ENCODE data around the gene GPC5.
"Not testable (repeated sequence)": the region's sequence is repeated elsewhere in the genome, so short reads cannot be mapped to it uniquely, and the experiment has no call there.

The GPC5 gene

GRCh38 chr13:92280986-92281385 lies 882.6 kb downstream of the GPC5 start:
- not testable (repeated sequence) for H3K27me3 ChIP-seq (ENCODE audit: insufficient read depth, low read length); H3K9ac ChIP-seq (ENCODE audit: low read depth, low read length); H3K36me3 ChIP-seq (ENCODE audit: insufficient read depth, low read length); H3K27ac ChIP-seq (ENCODE audit: low read depth, low read length); H3K4me1 ChIP-seq (ENCODE audit: insufficient read depth, low read length); H3K9me3 ChIP-seq (ENCODE audit: insufficient read depth, low read depth, low read length); H3K4me3 ChIP-seq (ENCODE audit: low read length)
- WGBS, result 88% methylated on average over 8 of the region's 8 CpGs

DNA sequence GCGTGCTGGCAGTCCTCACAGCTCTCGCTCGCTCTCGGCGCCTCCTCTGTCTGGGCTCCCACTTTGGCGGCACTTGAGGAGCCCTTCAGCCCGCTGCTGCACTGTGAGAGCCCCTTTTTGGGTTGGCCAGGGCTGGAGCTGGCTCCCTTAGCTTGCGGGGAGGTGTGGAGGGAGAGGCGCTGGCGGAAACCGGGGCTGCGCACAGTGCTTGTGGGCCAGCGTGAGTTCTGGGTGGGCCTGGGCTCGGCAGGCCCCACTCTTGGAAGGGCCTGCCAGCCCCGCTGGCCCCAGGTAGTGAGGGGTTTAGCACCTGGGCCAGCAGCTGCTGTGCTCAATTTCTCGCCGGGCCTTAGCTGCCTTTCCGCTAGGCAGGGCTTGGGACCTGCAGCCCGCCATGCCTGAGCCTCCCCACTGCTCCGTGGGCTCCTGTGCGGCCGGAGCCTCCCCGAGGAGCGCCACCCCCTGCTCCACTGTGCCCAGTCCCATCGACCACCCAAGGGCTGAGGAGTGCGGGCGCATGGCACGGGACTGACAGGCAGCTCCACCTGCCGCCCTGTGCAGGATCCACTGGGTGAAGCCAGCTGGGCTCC lies 892.4 kb downstream of the GPC5 start:
- H3K4me3 ChIP-seq (ENCODE audit: low read length); H3K27me3 ChIP-seq (ENCODE audit: insufficient read depth, low read length); H3K36me3 ChIP-seq (ENCODE audit: insufficient read depth, low read length); H3K9me3 ChIP-seq (ENCODE audit: insufficient read depth, low read depth, low read length); H3K27ac ChIP-seq (ENCODE audit: low read depth, low read length); H3K4me1 ChIP-seq (ENCODE audit: insufficient read depth, low read length); H3K9ac ChIP-seq (ENCODE audit: low read depth, low read length): not testable (repeated sequence)
- WGBS, result 97% methylated on average over 29 of the region's 29 CpGs

DNA sequence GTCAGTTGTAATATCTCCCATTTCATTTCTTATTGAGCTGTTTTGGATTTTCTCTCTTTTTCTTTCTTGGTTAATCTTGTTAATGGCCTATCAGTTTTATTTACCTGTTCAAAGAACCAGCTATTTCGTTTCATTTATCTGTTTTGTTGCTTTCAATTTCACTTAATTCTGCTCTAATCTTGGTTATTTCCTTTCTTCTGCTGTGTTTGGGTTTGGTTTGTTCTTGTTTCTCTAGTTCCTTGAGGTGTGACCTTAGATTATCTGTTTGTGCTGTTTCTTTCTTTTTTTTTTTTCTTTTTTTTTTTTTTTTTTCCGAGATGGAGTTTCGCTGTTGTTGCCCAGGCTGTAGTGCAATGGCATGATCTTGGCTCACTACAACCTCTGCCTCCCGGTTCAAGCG lies 896.1 kb downstream of the GPC5 start:
- H3K4me3 ChIP-seq (ENCODE audit: low read length); H3K36me3 ChIP-seq (ENCODE audit: insufficient read depth, low read length); H3K9ac ChIP-seq (ENCODE audit: low read depth, low read length); H3K9me3 ChIP-seq (ENCODE audit: insufficient read depth, low read depth, low read length); H3K27me3 ChIP-seq (ENCODE audit: insufficient read depth, low read length); H3K4me1 ChIP-seq (ENCODE audit: insufficient read depth, low read length); H3K27ac ChIP-seq (ENCODE audit: low read depth, low read length): not testable (repeated sequence)
- 98% methylated on average over 5 of the region's 5 CpGs for WGBS

DNA sequence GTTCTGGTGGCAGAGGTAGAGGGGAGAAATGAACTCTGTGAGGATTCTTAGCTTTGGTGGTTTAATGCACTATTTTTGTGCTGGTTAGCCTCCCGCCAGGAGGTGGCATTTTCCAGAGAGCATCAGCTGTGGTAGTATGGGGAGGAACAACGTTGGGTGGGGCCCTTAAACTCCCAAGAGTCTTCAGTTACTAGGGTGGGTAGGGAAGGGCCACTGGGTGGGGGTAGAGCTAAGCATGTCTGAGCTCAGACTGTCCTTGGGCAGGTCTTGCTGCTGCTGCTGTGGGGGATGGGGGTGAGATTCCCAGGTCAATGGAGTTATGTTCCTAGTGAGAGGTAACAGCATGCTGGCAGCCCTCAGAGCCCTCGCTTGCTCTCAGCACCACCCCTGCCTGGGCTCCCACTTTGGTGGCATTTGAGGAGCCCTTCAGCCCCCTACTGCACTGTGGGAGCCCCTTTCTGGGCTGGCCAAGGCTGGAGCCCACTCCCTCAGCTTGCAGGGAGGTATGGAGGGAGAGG lies 897.8 kb downstream of the GPC5 start:
- H3K27me3 ChIP-seq (ENCODE audit: insufficient read depth, low read length); H3K9ac ChIP-seq (ENCODE audit: low read depth, low read length); H3K9me3 ChIP-seq (ENCODE audit: insufficient read depth, low read depth, low read length); H3K27ac ChIP-seq (ENCODE audit: low read depth, low read length); H3K36me3 ChIP-seq (ENCODE audit: insufficient read depth, low read length); H3K4me3 ChIP-seq (ENCODE audit: low read length); H3K4me1 ChIP-seq (ENCODE audit: insufficient read depth, low read length): not testable (repeated sequence)
- 88% methylated on average over 3 of the region's 3 CpGs for WGBS

GRCh38 chr13:92297971-92298942 lies 899.8 kb downstream of the GPC5 start:
- Histone ChIP-seq H3K9ac (ENCODE audit: low read depth, low read length) (no peak overlapping the region), H3K4me1 (ENCODE audit: insufficient read depth, low read length) (0 out of 2 replicates have a peak, but pooled peaks cover 7% of the 10 kb centered on the region), H3K27me3 (ENCODE audit: insufficient read depth, low read length) (no peaks in the 10 kb centered on the region), H3K27ac (ENCODE audit: low read depth, low read length) (no peak overlapping the region), H3K9me3 (ENCODE audit: insufficient read depth, low read depth, low read length) (no peaks in the 10 kb centered on the region), H3K4me3 (ENCODE audit: low read length) (no peak overlapping the region), H3K36me3 (ENCODE audit: insufficient read depth, low read length) (no peaks in the 10 kb centered on the region)
- 93% methylated on average over 21 of the region's 22 CpGs for WGBS

GRCh38 chr13:92300651-92301050 lies 902.2 kb downstream of the GPC5 start:
- 100% methylated on average over 1 of the region's 1 CpG for WGBS
- Histone ChIP-seq H3K9ac (ENCODE audit: low read depth, low read length) (no peak overlapping the region), H3K36me3 (ENCODE audit: insufficient read depth, low read length) (no peaks in the 10 kb centered on the region), H3K9me3 (ENCODE audit: insufficient read depth, low read depth, low read length) (no peaks in the 10 kb centered on the region), H3K4me3 (ENCODE audit: low read length) (no peak overlapping the region), H3K27ac (ENCODE audit: low read depth, low read length) (no peak overlapping the region), H3K4me1 (ENCODE audit: insufficient read depth, low read length) (0 out of 2 replicates have a peak, but pooled peaks cover 7% of the 10 kb centered on the region), H3K27me3 (ENCODE audit: insufficient read depth, low read length) (no peaks in the 10 kb centered on the region)

DNA sequence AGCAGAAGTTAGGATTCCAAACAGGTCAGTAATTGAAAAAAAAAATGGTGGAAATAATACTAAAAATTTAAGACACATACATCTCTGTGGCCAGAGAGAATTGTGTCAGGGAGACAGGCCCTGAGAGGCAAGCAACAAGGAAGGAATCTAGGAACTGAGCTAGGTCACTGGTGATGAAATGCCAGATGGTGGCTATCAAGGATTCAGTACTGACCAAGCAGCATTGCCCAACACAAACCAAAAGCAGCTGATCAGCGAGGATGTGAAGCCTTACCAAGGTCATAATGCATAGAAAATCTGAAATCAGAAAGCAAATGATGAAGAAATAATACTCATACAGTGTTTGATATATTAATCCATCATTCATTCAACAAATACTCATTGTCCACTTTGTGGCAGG lies 905.0 kb downstream of the GPC5 start:
- H3K36me3 ChIP-seq (ENCODE audit: insufficient read depth, low read length), result no peaks in the 10 kb centered on the region
- WGBS, result no CpG with 5 or more reads among the region's 1 CpG
- H3K27ac ChIP-seq (ENCODE audit: low read depth, low read length), result no peak overlapping the region
- H3K9me3 ChIP-seq (ENCODE audit: insufficient read depth, low read depth, low read length), result no peaks in the 10 kb centered on the region
- H3K9ac ChIP-seq (ENCODE audit: low read depth, low read length), result no peak overlapping the region
- H3K4me1 ChIP-seq (ENCODE audit: insufficient read depth, low read length), result peaks cover 12% of the 10 kb centered on the region; the same call in 1 of the 2 replicates
- no peaks in the 10 kb centered on the region for H3K27me3 ChIP-seq (ENCODE audit: insufficient read depth, low read length)
- no peak overlapping the region for H3K4me3 ChIP-seq (ENCODE audit: low read length)

DNA sequence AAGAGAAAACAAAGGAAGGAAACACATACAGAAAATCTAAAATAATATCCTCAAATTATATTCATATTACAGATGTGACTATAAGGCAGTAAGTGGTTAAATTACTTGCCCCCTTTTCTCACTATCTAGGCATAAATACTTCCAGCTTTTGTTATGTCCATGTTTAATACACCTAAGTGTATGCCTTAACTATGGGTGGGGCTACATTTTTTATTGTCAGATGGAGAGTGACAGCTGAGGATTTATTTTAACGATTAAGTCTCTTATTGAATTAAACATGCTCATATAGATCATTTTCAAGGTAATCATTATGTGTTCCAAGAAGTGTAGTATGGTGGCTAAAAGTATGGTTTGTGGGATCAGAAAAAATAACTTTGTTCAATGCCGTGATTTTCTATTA lies 909.3 kb downstream of the GPC5 start:
- no peaks in the 10 kb centered on the region for H3K36me3 ChIP-seq (ENCODE audit: insufficient read depth, low read length)
- no peaks in the 10 kb centered on the region for H3K9me3 ChIP-seq (ENCODE audit: insufficient read depth, low read depth, low read length)
- peaks cover 5% of the 10 kb centered on the region; the same call in 1 of the 2 replicates for H3K4me1 ChIP-seq (ENCODE audit: insufficient read depth, low read length)
- no peak overlapping the region for H3K9ac ChIP-seq (ENCODE audit: low read depth, low read length)
- WGBS, result 100% methylated on average over 1 of the region's 2 CpGs
- no peak overlapping the region for H3K4me3 ChIP-seq (ENCODE audit: low read length)
- H3K27ac ChIP-seq (ENCODE audit: low read depth, low read length), result no peak overlapping the region
- no peaks in the 10 kb centered on the region for H3K27me3 ChIP-seq (ENCODE audit: insufficient read depth, low read length)

- Histone ChIP-seq H3K36me3 (ENCODE audit: insufficient read depth, low read length) (no peaks in the 10 kb centered on the region), H3K9me3 (ENCODE audit: insufficient read depth, low read depth, low read length) (no peaks in the 10 kb centered on the region), H3K27ac (ENCODE audit: low read depth, low read length) (no peak overlapping the region), H3K27me3 (ENCODE audit: insufficient read depth, low read length) (no peaks in the 10 kb centered on the region), H3K9ac (ENCODE audit: low read depth, low read length) (no peak overlapping the region), H3K4me3 (ENCODE audit: low read length) (no peak overlapping the region), H3K4me1 (ENCODE audit: insufficient read depth, low read length) (no peaks in the 10 kb centered on the region)
- WGBS, result no CpG with 5 or more reads among the region's 2 CpGs
Observed at GRCh38 chr13:92312823-92313222, 914.4 kb downstream of the GPC5 start.

- Histone ChIP-seq H3K9me3 (ENCODE audit: insufficient read depth, low read depth, low read length) (no peaks in the 10 kb centered on the region), H3K27ac (ENCODE audit: low read depth, low read length) (no peak overlapping the region), H3K9ac (ENCODE audit: low read depth, low read length) (no peak overlapping the region), H3K4me1 (ENCODE audit: insufficient read depth, low read length) (no peaks in the 10 kb centered on the region), H3K27me3 (ENCODE audit: insufficient read depth, low read length) (no peaks in the 10 kb centered on the region), H3K4me3 (ENCODE audit: low read length) (no peak overlapping the region), H3K36me3 (ENCODE audit: insufficient read depth, low read length) (no peaks in the 10 kb centered on the region)
- WGBS, result 94% methylated on average over 2 of the region's 2 CpGs
Observed at GRCh38 chr13:92313382-92313781, 915.0 kb downstream of the GPC5 start.

DNA sequence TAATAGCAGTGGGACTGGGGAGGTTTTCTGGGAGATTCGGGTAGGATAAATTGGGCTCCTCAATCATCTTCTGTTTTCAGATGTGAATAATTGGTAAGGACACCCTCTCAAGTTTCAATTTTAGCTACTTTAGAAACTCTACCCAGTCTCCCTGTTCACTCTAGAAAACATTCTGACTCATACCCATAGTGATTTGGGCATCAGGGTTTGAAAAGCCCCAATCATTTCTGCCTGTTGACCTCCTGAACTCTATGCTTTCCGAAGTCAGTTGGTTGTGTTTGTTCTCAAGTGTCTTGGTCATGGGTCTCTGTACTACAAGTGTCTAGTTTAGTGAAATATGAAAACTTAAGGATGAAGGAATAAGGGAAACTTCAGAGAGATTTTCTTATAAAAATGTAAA lies 916.8 kb downstream of the GPC5 start:
- H3K36me3 ChIP-seq (ENCODE audit: insufficient read depth, low read length), result no peaks in the 10 kb centered on the region
- no peak overlapping the region for H3K9ac ChIP-seq (ENCODE audit: low read depth, low read length)
- H3K9me3 ChIP-seq (ENCODE audit: insufficient read depth, low read depth, low read length), result no peaks in the 10 kb centered on the region
- H3K27ac ChIP-seq (ENCODE audit: low read depth, low read length), result no peak overlapping the region
- no peaks in the 10 kb centered on the region for H3K4me1 ChIP-seq (ENCODE audit: insufficient read depth, low read length)
- no peak overlapping the region for H3K4me3 ChIP-seq (ENCODE audit: low read length)
- WGBS, result 87% methylated on average over 2 of the region's 2 CpGs
- no peaks in the 10 kb centered on the region for H3K27me3 ChIP-seq (ENCODE audit: insufficient read depth, low read length)

All from HUES64 (cell line).